Measurements from ENCODE around the gene RAPH1.
A peak's percentile ranks its signal among the peaks of the same experiment; 100 is the strongest.

DNA sequence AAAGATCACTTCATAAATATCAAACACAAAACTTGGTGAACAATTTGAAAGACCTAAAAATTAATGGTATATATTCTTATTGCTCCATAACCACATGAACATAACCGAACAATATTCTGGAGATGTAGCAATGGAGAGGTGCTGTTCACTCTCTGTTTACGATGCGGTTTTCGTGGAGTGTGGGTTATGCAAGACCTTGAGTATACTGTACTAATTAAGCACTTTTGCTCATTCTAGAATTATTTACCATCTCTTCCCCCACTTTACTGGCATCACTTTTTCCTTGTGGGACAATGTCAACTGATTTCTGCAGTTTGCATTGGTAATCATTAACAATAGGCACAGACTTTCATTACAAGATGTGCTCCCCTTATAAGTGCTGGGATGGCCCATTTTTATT, 97.6 kb downstream of the RAPH1 start:
- TF ChIP-seq, protein P1, sequence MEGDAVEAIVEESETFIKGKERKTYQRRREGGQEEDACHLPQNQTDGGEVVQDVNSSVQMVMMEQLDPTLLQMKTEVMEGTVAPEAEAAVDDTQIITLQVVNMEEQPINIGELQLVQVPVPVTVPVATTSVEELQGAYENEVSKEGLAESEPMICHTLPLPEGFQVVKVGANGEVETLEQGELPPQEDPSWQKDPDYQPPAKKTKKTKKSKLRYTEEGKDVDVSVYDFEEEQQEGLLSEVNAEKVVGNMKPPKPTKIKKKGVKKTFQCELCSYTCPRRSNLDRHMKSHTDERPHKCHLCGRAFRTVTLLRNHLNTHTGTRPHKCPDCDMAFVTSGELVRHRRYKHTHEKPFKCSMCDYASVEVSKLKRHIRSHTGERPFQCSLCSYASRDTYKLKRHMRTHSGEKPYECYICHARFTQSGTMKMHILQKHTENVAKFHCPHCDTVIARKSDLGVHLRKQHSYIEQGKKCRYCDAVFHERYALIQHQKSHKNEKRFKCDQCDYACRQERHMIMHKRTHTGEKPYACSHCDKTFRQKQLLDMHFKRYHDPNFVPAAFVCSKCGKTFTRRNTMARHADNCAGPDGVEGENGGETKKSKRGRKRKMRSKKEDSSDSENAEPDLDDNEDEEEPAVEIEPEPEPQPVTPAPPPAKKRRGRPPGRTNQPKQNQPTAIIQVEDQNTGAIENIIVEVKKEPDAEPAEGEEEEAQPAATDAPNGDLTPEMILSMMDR (IDR thresholded peaks at IDR 0.05; ENCODE audit: low read depth, low read length): no peak
- TF ChIP-seq, protein P2, sequence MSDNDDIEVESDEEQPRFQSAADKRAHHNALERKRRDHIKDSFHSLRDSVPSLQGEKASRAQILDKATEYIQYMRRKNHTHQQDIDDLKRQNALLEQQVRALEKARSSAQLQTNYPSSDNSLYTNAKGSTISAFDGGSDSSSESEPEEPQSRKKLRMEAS (IDR thresholded peaks at IDR 0.05; ENCODE audit: low read depth, low read length): no peak
- TF ChIP-seq MYC (IDR thresholded peaks at IDR 0.05; ENCODE audit: low read depth, low read length): 0 out of 2 replicates have a peak, but pooled peaks have one; percentile 12

Measured in NB4 (cell line).